ENCODE results near the gene LRMDA.

DNA sequence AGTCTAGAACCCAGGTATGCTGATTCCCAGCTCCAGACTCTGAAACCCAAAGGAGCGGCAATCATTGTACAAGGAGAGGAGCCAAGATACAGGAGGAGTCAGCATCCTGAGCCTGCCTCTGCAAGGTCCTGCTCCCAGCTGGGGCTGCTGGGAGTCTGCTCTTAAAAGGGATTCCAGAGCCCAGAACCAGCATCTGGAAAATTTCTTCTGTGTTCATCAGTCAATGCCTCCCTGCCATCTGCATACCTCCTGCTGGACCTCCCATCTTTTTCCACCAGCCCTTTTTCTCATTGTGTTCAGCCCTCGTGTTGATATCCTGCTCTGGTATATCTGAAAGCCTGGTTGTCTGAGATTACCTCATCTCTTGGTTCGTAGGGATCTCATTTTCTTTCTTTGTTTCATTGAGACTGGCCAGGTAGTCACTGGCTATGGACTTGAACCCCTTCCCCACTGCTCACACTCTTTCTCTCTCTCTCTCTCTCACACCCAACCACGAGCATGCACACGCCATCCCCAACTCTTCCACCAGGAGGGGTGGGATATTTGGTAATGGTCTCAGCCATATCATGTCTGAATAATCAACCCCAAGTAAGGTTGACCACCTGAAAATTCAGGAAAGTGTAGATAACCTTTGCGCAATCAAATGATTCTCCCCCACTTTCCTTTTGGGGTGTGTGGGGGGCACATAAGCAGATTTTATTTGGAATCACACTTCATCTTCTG is 608.8 kb downstream of the LRMDA start:
- TF ChIP-seq CTCF (IDR thresholded peaks at IDR 0.05; ENCODE audit: low read depth, low read length) (no peak), EZH2phosphoT487 (IDR thresholded peaks at IDR 0.05; ENCODE audit: low read depth) (no peak)

Measured in OCI-LY3 (cell line).